HCT116 (cell line): ENCODE results near the gene HIVEP2. TPM values are rescaled to one million over a fixed set of nuclear protein-coding genes. Genes with fewer than 3 reads are reported as not detected.
A peak's percentile ranks its signal among the peaks of the same experiment; 100 is the strongest.

Experiments
- ATAC-seq: fragments of 200-7000 bp; cut with Tn5 transposase; 2 replicates; pipeline ENCODE4 v1.9.1; 2020; ENCODE audit warnings: mild to moderate bottlenecking, moderate library complexity
- BruUV-seq: library from RNA; stranded (reverse); fragments of 400-500 nt; replicated peaks from 2 replicates; lab custom pipeline; 2021; lab: Mats Ljungman, UMichigan
- CTCF ChIA-PET: fragments of 300-600 bp; sonication (Branson Sonifier 250); formaldehyde crosslinking; loops from one replicate; lab custom pipeline; 2021; ENCODE audit warnings: antibody characterized with exemption; lab: Charles Lee
- POLR2A ChIA-PET: fragments of 300-600, 350-600 bp; sonication (Branson Sonifier 250); formaldehyde crosslinking; loops from one replicate; lab custom pipeline; 2021; ENCODE audit warnings: antibody characterized with exemption; lab: Charles Lee
- RAD21 ChIA-PET, 2 experiments: fragments of 300-600 bp; sonication (Branson Sonifier 250); formaldehyde crosslinking; loops; one replicate each; lab custom pipeline; 2023; ENCODE audit warnings: low total read pairs in 2 of 2; ENCODE audit not compliant: uncharacterized antibody in 2 of 2, unreplicated experiment in 2 of 2, low non-redundant PET in 1 of 2; lab: Charles Lee
- DNase-seq: peaks from one replicate; pipeline ENCODE4 v3.0.0-alpha.2; 2010; ENCODE audit warnings: low read depth, low spot score
- H2AFZ ChIP-seq: fragments of 200-600 bp; shearing (Covaris generic), sonication (generic); 2 replicates; pipeline ENCODE4 v1.6.1; 2017; ENCODE audit warnings: low read depth, mixed run types, mixed read lengths, antibody characterized with exemption, low read length; ENCODE audit not compliant: poor library complexity, severe bottlenecking
- H3K27ac ChIP-seq: 2 replicates; pipeline ENCODE4 v1.5.1; 2012; ENCODE audit warnings: low read depth, low read length
- H3K27me3 ChIP-seq: fragments of 200-600 bp; sonication (generic); 2 replicates; pipeline ENCODE4 v1.6.1; 2016; ENCODE audit warnings: mixed run types, low read length, mixed read lengths; ENCODE audit not compliant: insufficient read depth
- H3K36me3 ChIP-seq, 2 experiments: fragments of 200-500 bp in 1 of 2; fragments of 200-600 bp in 1 of 2; sonication (Bioruptor generic) in 1 of 2; sonication (generic) in 1 of 2; 2 replicates each; pipeline versions ENCODE4 v1.5.1 to v1.6.1; 2014 to 2016; ENCODE audit warnings: low read length in 2 of 2, inconsistent platforms in 1 of 2, mixed read lengths in 1 of 2, mixed run types in 1 of 2; ENCODE audit not compliant: insufficient read depth in 2 of 2, control insufficient read depth in 1 of 2
- H3K4me1 ChIP-seq, 2 experiments: fragments of 200-600 bp in 1 of 2; sonication (generic) in 1 of 2; 2 replicates each; pipeline versions ENCODE4 v1.5.1 to v1.6.1; 2012 to 2017; ENCODE audit warnings: low read length in 2 of 2, inconsistent platforms in 1 of 2, mild to moderate bottlenecking in 1 of 2, mixed read lengths in 1 of 2, mixed run types in 1 of 2, moderate library complexity in 1 of 2; ENCODE audit not compliant: insufficient read depth in 2 of 2, control insufficient read depth in 1 of 2
- H3K4me2 ChIP-seq: fragments of 200-600 bp; sonication (generic); 2 replicates; pipeline ENCODE4 v1.6.1; 2017; ENCODE audit warnings: mixed run types, low read length, mixed read lengths
- H3K4me3 ChIP-seq, 2 experiments: fragments of 200-600 bp in 1 of 2; sonication (generic) in 1 of 2; replicated peaks in 1 of 2; 2 replicates each; pipeline ENCODE4 v1.5.1; 2011 to 2016; ENCODE audit warnings: low read length in 2 of 2, control low read depth in 1 of 2, low read depth in 1 of 2, mild to moderate bottlenecking in 1 of 2, mixed read lengths in 1 of 2, mixed run types in 1 of 2
- H3K79me2 ChIP-seq: fragments of 200-600 bp; sonication (generic); 2 replicates; pipeline ENCODE4 v1.6.1; 2017; ENCODE audit warnings: mild to moderate bottlenecking, mixed run types, low read length, moderate library complexity, mixed read lengths; ENCODE audit not compliant: insufficient read depth
- H3K9ac ChIP-seq: fragments of 200-600 bp; sonication (generic); 2 replicates; pipeline ENCODE4 v1.6.1; 2016; ENCODE audit warnings: low read length, mixed read lengths
- H3K9me2 ChIP-seq: fragments of 200-600 bp; sonication (generic), shearing (Covaris generic); 2 replicates; pipeline ENCODE4 v1.6.1; 2017; ENCODE audit warnings: mixed run types, mild to moderate bottlenecking, moderate library complexity; ENCODE audit not compliant: insufficient read depth
- H3K9me3 ChIP-seq, 2 experiments: fragments of 200-500 bp in 1 of 2; fragments of 200-600 bp in 1 of 2; sonication (Bioruptor generic) in 1 of 2; sonication (generic) in 1 of 2; 2 replicates each; pipeline ENCODE4 v1.6.1; 2014 to 2017; ENCODE audit warnings: low read length in 2 of 2, mixed read lengths in 2 of 2, inconsistent platforms in 1 of 2, low read depth in 1 of 2, mild to moderate bottlenecking in 1 of 2, mixed run types in 1 of 2, moderate library complexity in 1 of 2; ENCODE audit not compliant: control insufficient read depth in 1 of 2, insufficient read depth in 1 of 2
- H4K20me1 ChIP-seq: fragments of 200-600 bp; sonication (generic), shearing (Covaris generic); 2 replicates; pipeline ENCODE4 v1.6.1; 2017; ENCODE audit warnings: mixed run types, mild to moderate bottlenecking, moderate library complexity; ENCODE audit not compliant: insufficient read depth
- CBX3 ChIP-seq: IDR thresholded peaks from 2 replicates; pipeline ENCODE4 v1.6.1; 2012; ENCODE audit warnings: low read depth
- EGR1 ChIP-seq: IDR thresholded peaks from 2 replicates; pipeline ENCODE4 v1.6.1; 2012; ENCODE audit warnings: low read depth
- FOSL1 ChIP-seq: IDR thresholded peaks from 2 replicates; pipeline ENCODE4 v1.6.1; 2012; ENCODE audit warnings: low read depth
- POLR2AphosphoS5 ChIP-seq: IDR thresholded peaks from 2 replicates; pipeline ENCODE4 v1.6.1; 2011; ENCODE audit warnings: mild to moderate bottlenecking, low read depth, low read length, moderate library complexity
- TCF7L2 ChIP-seq: IDR thresholded peaks from 2 replicates; pipeline ENCODE4 v1.7.0; 2011; ENCODE audit warnings: borderline replicate concordance, inconsistent platforms; ENCODE audit not compliant: insufficient read depth, insufficient read length; ENCODE audit errors: extremely low read depth
- YY1 ChIP-seq: IDR thresholded peaks from 2 replicates; pipeline ENCODE4 v1.6.1; 2011; ENCODE audit warnings: low read length, low read depth, moderate library complexity, mild to moderate bottlenecking; ENCODE audit not compliant: insufficient replicate concordance; ENCODE audit errors: extremely low read depth
- ZNF274 ChIP-seq: fragments of 200-500 bp; sonication (Bioruptor generic); IDR thresholded peaks from 2 replicates; pipeline ENCODE4 v1.6.1; 2014; ENCODE audit warnings: mild to moderate bottlenecking, low read depth, low read length, inconsistent platforms
- intact Hi-C: fragments of 100-400 bp; cut with micrococcal nuclease; formaldehyde crosslinking; loops from 2 replicates; pipeline ENCODE4 v1.10.0; 2022
- total RNA-seq: library from RNA; stranded (reverse); gene quantifications from one replicate; pipeline ENCODE4 v1.2.1, GENCODE V29; 2021; ENCODE audit not compliant: unreplicated experiment
- TF ChIP-seq, protein P1 (sequence below): IDR thresholded peaks from 2 replicates; pipeline ENCODE4 v1.6.1; 2011; ENCODE audit warnings: mild to moderate bottlenecking, low read length, moderate library complexity; ENCODE audit not compliant: insufficient replicate concordance; ENCODE audit errors: extremely low read depth
- TF ChIP-seq, protein P2 (sequence below): IDR thresholded peaks from 2 replicates; pipeline ENCODE4 v1.6.1; 2012
- TF ChIP-seq, protein P3 (sequence below), 3 experiments: fragments of 200-600 bp in 1 of 3; sonication (generic) in 1 of 3; IDR thresholded peaks in 2 of 3; conservative IDR thresholded peaks in 1 of 3; 2 replicates each; pipeline ENCODE4 v1.5.1; 2012 to 2017; ENCODE audit warnings: low read depth in 2 of 3, low read length in 2 of 3, antibody characterized with exemption in 1 of 3, borderline replicate concordance in 1 of 3, control low read depth in 1 of 3, mild to moderate bottlenecking in 1 of 3, mixed read lengths in 1 of 3, mixed run types in 1 of 3, moderate library complexity in 1 of 3; ENCODE audit not compliant: insufficient read depth in 1 of 3

Gene HIVEP2
- total RNA-seq, 1 experiment from 2014 or later: 8.1 TPM

DNA sequence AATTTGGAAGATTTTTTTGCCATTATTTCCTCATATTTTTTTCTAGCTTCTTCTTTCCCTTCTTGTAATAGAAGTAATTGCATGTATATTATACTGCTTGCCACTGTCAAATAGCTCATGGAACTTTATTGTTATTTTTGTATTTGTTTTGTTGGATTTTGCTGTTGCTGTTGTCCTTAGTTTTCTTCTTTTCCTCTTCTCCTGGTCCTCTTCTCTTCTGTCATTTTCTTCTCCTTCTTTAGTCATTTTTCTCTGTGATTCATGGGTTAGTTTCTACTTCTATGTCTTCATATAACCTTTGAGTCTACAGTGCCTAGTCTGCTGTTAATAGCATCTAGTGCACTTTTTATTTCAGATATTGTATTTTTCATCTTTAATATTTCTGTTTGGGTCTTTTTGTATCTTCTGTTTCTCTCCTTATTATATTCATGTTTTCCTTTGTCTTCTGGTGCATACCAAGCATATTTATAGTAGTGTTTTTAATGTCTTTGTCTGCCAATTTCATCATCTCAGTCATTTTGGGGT lies 226.2 kb downstream of the HIVEP2 start:
- ATAC-seq (no peak), DNase-seq (no peak)
- Histone ChIP-seq H2AFZ (no peak overlapping the region), H3K4me2 (no peak overlapping the region), H3K9me3 (no peaks in the 10 kb centered on the region), H3K4me1 (no peaks in the 10 kb centered on the region), H3K79me2 (no peaks in the 10 kb centered on the region), H3K27me3 (no peaks in the 10 kb centered on the region), H3K36me3 (no peaks in the 10 kb centered on the region), H3K9me2 (no peaks in the 10 kb centered on the region), H3K9ac (no peak overlapping the region), H3K4me3 (no peak overlapping the region), H4K20me1 (no peaks in the 10 kb centered on the region), H3K27ac (no peak overlapping the region)
- ChIA-PET RAD21 (no interaction called here), POLR2A (no interaction called here), CTCF (no interaction called here)
- no TSS peak for BruUV-seq
- TF ChIP-seq ZNF274: no peak
- TF ChIP-seq CBX3: peak; percentile 77
- intact Hi-C loops: no loop called here

GRCh38 chr6:142716097-142716496 lies 228.9 kb downstream of the HIVEP2 start:
- ChIA-PET POLR2A (no interaction called here), RAD21 (no interaction called here), CTCF (no interaction called here)
- ATAC-seq (no peak), DNase-seq (no peak)
- Histone ChIP-seq H2AFZ (no peak overlapping the region), H3K27me3 (no peaks in the 10 kb centered on the region), H3K9me2 (no peaks in the 10 kb centered on the region), H3K79me2 (no peaks in the 10 kb centered on the region), H3K36me3 (no peaks in the 10 kb centered on the region), H4K20me1 (no peaks in the 10 kb centered on the region), H3K27ac (no peak overlapping the region), H3K9me3 (no peaks in the 10 kb centered on the region), H3K4me2 (no peak overlapping the region), H3K9ac (no peak overlapping the region), H3K4me3 (no peak overlapping the region), H3K4me1 (no peaks in the 10 kb centered on the region)
- no peak for TF ChIP-seq YY1
- TF ChIP-seq, protein P1, sequence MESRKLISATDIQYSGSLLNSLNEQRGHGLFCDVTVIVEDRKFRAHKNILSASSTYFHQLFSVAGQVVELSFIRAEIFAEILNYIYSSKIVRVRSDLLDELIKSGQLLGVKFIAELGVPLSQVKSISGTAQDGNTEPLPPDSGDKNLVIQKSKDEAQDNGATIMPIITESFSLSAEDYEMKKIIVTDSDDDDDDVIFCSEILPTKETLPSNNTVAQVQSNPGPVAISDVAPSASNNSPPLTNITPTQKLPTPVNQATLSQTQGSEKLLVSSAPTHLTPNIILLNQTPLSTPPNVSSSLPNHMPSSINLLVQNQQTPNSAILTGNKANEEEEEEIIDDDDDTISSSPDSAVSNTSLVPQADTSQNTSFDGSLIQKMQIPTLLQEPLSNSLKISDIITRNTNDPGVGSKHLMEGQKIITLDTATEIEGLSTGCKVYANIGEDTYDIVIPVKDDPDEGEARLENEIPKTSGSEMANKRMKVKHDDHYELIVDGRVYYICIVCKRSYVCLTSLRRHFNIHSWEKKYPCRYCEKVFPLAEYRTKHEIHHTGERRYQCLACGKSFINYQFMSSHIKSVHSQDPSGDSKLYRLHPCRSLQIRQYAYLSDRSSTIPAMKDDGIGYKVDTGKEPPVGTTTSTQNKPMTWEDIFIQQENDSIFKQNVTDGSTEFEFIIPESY: no peak
- no peak for TF ChIP-seq POLR2AphosphoS5
- TF ChIP-seq EGR1: no peak
- no peak for TF ChIP-seq FOSL1
- TF ChIP-seq, protein P2, sequence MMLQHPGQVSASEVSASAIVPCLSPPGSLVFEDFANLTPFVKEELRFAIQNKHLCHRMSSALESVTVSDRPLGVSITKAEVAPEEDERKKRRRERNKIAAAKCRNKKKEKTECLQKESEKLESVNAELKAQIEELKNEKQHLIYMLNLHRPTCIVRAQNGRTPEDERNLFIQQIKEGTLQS: no peak
- TF ChIP-seq, protein P3, sequence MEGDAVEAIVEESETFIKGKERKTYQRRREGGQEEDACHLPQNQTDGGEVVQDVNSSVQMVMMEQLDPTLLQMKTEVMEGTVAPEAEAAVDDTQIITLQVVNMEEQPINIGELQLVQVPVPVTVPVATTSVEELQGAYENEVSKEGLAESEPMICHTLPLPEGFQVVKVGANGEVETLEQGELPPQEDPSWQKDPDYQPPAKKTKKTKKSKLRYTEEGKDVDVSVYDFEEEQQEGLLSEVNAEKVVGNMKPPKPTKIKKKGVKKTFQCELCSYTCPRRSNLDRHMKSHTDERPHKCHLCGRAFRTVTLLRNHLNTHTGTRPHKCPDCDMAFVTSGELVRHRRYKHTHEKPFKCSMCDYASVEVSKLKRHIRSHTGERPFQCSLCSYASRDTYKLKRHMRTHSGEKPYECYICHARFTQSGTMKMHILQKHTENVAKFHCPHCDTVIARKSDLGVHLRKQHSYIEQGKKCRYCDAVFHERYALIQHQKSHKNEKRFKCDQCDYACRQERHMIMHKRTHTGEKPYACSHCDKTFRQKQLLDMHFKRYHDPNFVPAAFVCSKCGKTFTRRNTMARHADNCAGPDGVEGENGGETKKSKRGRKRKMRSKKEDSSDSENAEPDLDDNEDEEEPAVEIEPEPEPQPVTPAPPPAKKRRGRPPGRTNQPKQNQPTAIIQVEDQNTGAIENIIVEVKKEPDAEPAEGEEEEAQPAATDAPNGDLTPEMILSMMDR (IDR thresholded peaks at IDR 0.05 in 2 of 3, conservative IDR thresholded peaks at IDR 0.05 in 1 of 3; ENCODE audit: borderline replicate concordance in 1 of 3, insufficient read depth in 1 of 3, low read depth in 2 of 3, low read length in 2 of 3): no peak
- no peak for TF ChIP-seq CBX3
- TF ChIP-seq TCF7L2: no peak
- BruUV-seq: no TSS peak
- intact Hi-C loops: no loop called here
